PC-9 (cell line): ENCODE data around the gene DENND10. TPM values are rescaled to one million over a fixed set of nuclear protein-coding genes. Genes with fewer than 3 reads are reported as not detected.

ENCODE experiments used
- BruUV-seq: library from RNA; stranded (reverse); fragments of 400-500 nt; replicated peaks from 2 replicates; lab custom pipeline; 2021; lab: Mats Ljungman, UMichigan
- CTCF ChIA-PET: fragments of 300-600 bp; sonication (Branson Sonifier 250); formaldehyde crosslinking; loops from one replicate; lab custom pipeline; 2022; ENCODE audit warnings: antibody characterized with exemption; lab: Charles Lee
- POLR2A ChIA-PET: fragments of 300-600 bp; sonication (Branson Sonifier 250); formaldehyde crosslinking; loops from one replicate; lab custom pipeline; 2022; ENCODE audit warnings: antibody characterized with exemption; ENCODE audit not compliant: unreplicated experiment; lab: Charles Lee
- DNase-seq, 2 experiments: peaks; one replicate each; pipeline versions ENCODE4 v3.0.0 to v3.0.0-alpha.2; 2015 to 2022; ENCODE audit warnings: mixed read lengths in 1 of 2
- H2AFZ ChIP-seq: fragments of 200-600 bp; sonication (generic); 2 replicates; pipeline ENCODE4 v1.8.1; 2017; ENCODE audit warnings: antibody characterized with exemption
- H3F3A ChIP-seq: fragments of 200-600 bp; sonication (generic); 2 replicates; pipeline ENCODE4 v1.8.1; 2017; ENCODE audit warnings: antibody characterized with exemption, mild to moderate bottlenecking, low read depth; ENCODE audit not compliant: insufficient read depth
- H3K27ac ChIP-seq: fragments of 200-600 bp; sonication (generic); 2 replicates; pipeline ENCODE4 v1.6.1; 2016; ENCODE audit warnings: mixed run types
- H3K27me3 ChIP-seq: fragments of 200-600 bp; sonication (generic); 2 replicates; pipeline ENCODE4 v1.6.1; 2016; ENCODE audit warnings: low read depth, mixed run types; ENCODE audit not compliant: insufficient read depth
- H3K36me3 ChIP-seq: fragments of 200-600 bp; sonication (generic); 2 replicates; pipeline ENCODE4 v1.6.1; 2016; ENCODE audit warnings: low read depth, mixed run types
- H3K4me1 ChIP-seq: fragments of 200-600 bp; sonication (generic); replicated peaks from 2 replicates; pipeline ENCODE4 v1.6.1; 2016; ENCODE audit warnings: mixed run types; ENCODE audit not compliant: insufficient read depth
- H3K4me2 ChIP-seq: fragments of 200-600 bp; sonication (generic); 2 replicates; pipeline ENCODE4 v1.6.1; 2017; ENCODE audit warnings: mixed run types
- H3K4me3 ChIP-seq: fragments of 200-600 bp; sonication (generic); 2 replicates; pipeline ENCODE4 v1.6.1; 2016; ENCODE audit warnings: mixed run types
- H3K79me2 ChIP-seq: fragments of 200-600 bp; sonication (generic); 2 replicates; pipeline ENCODE4 v1.6.1; 2017; ENCODE audit warnings: low read depth, mixed run types
- H3K9me2 ChIP-seq: fragments of 200-600 bp; sonication (generic); 2 replicates; pipeline ENCODE4 v1.8.1; 2017; ENCODE audit warnings: mild to moderate bottlenecking; ENCODE audit not compliant: insufficient read depth
- H3K9me3 ChIP-seq: fragments of 200-600 bp; sonication (generic); 2 replicates; pipeline ENCODE4 v1.8.1; 2016; ENCODE audit warnings: low read depth; ENCODE audit not compliant: insufficient read depth
- H4K20me1 ChIP-seq: fragments of 200-600 bp; sonication (generic); 2 replicates; pipeline ENCODE4 v1.8.1; 2017; ENCODE audit not compliant: insufficient read depth
- EZH2 ChIP-seq: fragments of 200-600 bp; sonication (generic); IDR thresholded peaks from 2 replicates; pipeline ENCODE4 v1.8.0; 2017; ENCODE audit warnings: antibody characterized with exemption, low read depth
- intact Hi-C: fragments of 100-400 bp; cut with micrococcal nuclease; formaldehyde crosslinking; loops from one replicate; pipeline ENCODE4 v1.10.0; 2022; ENCODE audit not compliant: unreplicated experiment
- total RNA-seq: library from RNA; stranded (reverse); gene quantifications from 2 replicates; pipeline ENCODE4 v1.2.3, GENCODE V29; 2021
- TF ChIP-seq, protein P1 (sequence below): fragments of 200-600 bp; sonication (generic); conservative IDR thresholded peaks from 2 replicates; pipeline ENCODE4 v1.6.1; 2017; ENCODE audit warnings: mixed run types, antibody characterized with exemption, mild to moderate bottlenecking, moderate library complexity

DENND10 gene
- total RNA-seq, 1 experiment from 2014 or later = 30.1 TPM

DNA sequence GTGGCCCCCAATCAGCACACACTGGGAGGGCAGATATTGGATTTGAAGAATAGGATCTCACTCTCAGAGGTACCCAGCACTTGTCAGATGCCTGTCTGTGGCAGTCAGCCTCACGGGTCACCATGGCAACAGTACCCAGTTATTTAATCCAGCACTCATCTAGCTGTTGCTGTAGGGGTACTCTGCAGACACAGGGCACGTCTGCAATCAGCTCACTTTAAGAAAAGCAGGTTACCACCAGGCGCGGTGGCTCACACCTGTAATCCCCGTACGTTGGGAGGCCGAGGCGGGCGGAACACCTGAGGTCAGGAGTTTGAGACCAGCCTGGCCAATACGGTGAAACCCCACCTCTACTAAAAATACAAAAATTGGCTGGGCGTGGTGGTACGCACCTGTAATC lies 49.7 kb downstream of the DENND10 start:
- intact Hi-C loops = no loop called here
- Histone ChIP-seq H3K27me3 (no peaks in the 10 kb centered on the region), H3K36me3 (no peaks in the 10 kb centered on the region), H3K79me2 (no peaks in the 10 kb centered on the region), H3K4me3 (no peak overlapping the region), H3K27ac (no peak overlapping the region), H3K9me3 (no peaks in the 10 kb centered on the region), H2AFZ (no peak overlapping the region), H3K9me2 (no peaks in the 10 kb centered on the region), H4K20me1 (no peaks in the 10 kb centered on the region), H3K4me1 (no peaks in the 10 kb centered on the region), H3F3A (no peaks in the 10 kb centered on the region), H3K4me2 (no peak overlapping the region)
- no peak for DNase-seq
- ChIA-PET POLR2A (interaction anchor here (0.6 kb wide), 1 partner anchor 74 kb away, joined by 3 read pairs; no protein-coding TSS in a partner anchor), CTCF (no interaction called here)
- TF ChIP-seq, protein P1, sequence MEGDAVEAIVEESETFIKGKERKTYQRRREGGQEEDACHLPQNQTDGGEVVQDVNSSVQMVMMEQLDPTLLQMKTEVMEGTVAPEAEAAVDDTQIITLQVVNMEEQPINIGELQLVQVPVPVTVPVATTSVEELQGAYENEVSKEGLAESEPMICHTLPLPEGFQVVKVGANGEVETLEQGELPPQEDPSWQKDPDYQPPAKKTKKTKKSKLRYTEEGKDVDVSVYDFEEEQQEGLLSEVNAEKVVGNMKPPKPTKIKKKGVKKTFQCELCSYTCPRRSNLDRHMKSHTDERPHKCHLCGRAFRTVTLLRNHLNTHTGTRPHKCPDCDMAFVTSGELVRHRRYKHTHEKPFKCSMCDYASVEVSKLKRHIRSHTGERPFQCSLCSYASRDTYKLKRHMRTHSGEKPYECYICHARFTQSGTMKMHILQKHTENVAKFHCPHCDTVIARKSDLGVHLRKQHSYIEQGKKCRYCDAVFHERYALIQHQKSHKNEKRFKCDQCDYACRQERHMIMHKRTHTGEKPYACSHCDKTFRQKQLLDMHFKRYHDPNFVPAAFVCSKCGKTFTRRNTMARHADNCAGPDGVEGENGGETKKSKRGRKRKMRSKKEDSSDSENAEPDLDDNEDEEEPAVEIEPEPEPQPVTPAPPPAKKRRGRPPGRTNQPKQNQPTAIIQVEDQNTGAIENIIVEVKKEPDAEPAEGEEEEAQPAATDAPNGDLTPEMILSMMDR = no peak
- TF ChIP-seq EZH2 = no peak
- no TSS peak for BruUV-seq

DNA sequence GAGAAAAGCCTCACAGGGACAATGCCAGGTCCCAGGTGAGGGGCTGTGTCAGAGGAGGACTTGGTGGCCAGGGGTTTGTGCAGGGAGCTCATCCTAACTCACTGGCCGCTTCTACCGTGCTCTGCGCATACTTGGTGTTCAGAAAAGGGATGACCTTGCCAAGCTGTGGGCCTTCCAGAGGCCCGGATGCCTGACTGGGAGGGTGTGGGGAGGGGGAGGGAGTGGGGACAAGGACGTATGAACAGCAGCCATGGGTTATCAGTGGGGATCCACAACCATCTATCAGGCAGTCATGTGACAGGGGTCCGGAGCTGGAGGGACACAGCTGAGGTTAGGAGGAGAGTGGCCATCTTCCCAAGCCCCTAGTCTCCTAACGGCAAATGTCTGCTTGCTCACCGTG lies 55.4 kb downstream of the DENND10 start:
- TF ChIP-seq, protein P1 = no peak
- TF ChIP-seq EZH2 = no peak
- Histone ChIP-seq H4K20me1 (no peaks in the 10 kb centered on the region), H2AFZ (no peak overlapping the region), H3K4me2 (no peak overlapping the region), H3K4me3 (no peak overlapping the region), H3K9me3 (no peaks in the 10 kb centered on the region), H3K79me2 (0 out of 2 replicates have a peak, but pooled peaks cover under 1% of the 10 kb centered on the region), H3K36me3 (no peaks in the 10 kb centered on the region), H3F3A (no peaks in the 10 kb centered on the region), H3K27me3 (no peaks in the 10 kb centered on the region), H3K9me2 (no peaks in the 10 kb centered on the region), H3K27ac (no peak overlapping the region), H3K4me1 (0 out of 2 replicates have a peak, but pooled peaks cover under 1% of the 10 kb centered on the region)
- intact Hi-C loops = no loop called here
- POLR2A ChIA-PET = no interaction called here
- no peak for DNase-seq
- CTCF ChIA-PET = no interaction called here
- no TSS peak for BruUV-seq

DNA sequence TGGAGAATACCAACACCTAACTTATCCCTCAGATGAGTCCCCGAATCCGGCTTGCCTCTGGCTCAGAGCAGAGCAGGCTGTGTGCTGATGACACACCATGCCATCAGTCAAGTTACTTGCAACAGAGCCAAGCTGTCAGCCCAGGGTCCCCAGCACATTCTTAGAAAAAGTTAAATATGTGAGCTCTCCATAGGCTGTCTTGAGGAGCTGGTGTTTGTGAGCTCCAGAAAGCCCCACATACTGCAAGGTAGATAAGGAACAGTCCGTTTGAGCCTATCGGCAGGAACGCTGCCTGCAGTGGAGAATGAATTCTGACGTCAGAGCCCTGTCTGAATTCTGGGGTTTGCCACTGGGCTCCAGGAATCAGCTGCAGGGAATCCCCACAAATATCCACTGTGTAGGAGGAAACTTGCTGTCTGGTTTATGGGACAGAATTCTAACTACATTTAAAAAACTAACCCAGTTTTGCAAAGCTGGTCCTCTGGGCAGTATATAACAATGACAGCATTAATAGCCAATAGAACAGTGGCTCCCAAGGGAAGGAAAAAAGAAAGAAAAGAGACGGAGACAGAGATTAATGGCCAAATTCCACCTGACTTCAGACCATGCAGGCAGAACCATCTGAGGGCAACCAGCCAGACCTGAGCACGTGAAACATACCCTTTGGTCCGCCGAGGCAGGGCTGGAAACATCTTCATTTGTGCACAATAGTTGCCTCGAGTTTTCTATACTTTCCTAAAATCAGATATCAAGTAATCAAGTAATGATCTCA lies 58.0 kb downstream of the DENND10 start:
- Histone ChIP-seq H3K4me2 (no peak overlapping the region), H3K4me1 (0 out of 2 replicates have a peak, but pooled peaks cover 8% of the 10 kb centered on the region), H3K9me2 (no peaks in the 10 kb centered on the region), H2AFZ (no peak overlapping the region), H3K79me2 (0 out of 2 replicates have a peak, but pooled peaks cover 6% of the 10 kb centered on the region), H3K4me3 (no peak overlapping the region), H3F3A (no peaks in the 10 kb centered on the region), H4K20me1 (no peaks in the 10 kb centered on the region), H3K36me3 (no peaks in the 10 kb centered on the region), H3K27ac (no peak overlapping the region), H3K27me3 (no peaks in the 10 kb centered on the region), H3K9me3 (no peaks in the 10 kb centered on the region)
- CTCF ChIA-PET = no interaction called here
- no peak for DNase-seq
- POLR2A ChIA-PET = interaction anchor here (0.7 kb wide), 1 partner anchor 205 kb away, joined by 30 read pairs; no protein-coding TSS in a partner anchor
- intact Hi-C loops = no loop called here
- TF ChIP-seq EZH2 = no peak
- TF ChIP-seq, protein P1 = no peak
- BruUV-seq = no TSS peak
